NCI-H510A treated with DMSO at 0.1 percent for 48 hours (cell line): ENCODE results near the gene ASIC4.
A peak's percentile ranks its signal among the peaks of the same experiment; 100 is the strongest.

ENCODE experiments used
- DNase-seq: peaks from one replicate; lab custom pipeline; 2025; lab: John Stamatoyannopoulos, UW

The ASIC4 gene, protein sequence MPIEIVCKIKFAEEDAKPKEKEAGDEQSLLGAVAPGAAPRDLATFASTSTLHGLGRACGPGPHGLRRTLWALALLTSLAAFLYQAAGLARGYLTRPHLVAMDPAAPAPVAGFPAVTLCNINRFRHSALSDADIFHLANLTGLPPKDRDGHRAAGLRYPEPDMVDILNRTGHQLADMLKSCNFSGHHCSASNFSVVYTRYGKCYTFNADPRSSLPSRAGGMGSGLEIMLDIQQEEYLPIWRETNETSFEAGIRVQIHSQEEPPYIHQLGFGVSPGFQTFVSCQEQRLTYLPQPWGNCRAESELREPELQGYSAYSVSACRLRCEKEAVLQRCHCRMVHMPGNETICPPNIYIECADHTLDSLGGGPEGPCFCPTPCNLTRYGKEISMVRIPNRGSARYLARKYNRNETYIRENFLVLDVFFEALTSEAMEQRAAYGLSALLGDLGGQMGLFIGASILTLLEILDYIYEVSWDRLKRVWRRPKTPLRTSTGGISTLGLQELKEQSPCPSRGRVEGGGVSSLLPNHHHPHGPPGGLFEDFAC

GRCh38 chr2:219514196-219514761 lies at the start of gene ASIC4:
Gene ASIC4, plus strand, starts transcription at chr2:219514482. Its CDS starts 243 bp downstream, at chr2:219514725.
- no peak for DNase-seq

GRCh38 chr2:219465659-219466561 lies 48.4 kb upstream of the ASIC4 start:
- no peak for DNase-seq

DNA sequence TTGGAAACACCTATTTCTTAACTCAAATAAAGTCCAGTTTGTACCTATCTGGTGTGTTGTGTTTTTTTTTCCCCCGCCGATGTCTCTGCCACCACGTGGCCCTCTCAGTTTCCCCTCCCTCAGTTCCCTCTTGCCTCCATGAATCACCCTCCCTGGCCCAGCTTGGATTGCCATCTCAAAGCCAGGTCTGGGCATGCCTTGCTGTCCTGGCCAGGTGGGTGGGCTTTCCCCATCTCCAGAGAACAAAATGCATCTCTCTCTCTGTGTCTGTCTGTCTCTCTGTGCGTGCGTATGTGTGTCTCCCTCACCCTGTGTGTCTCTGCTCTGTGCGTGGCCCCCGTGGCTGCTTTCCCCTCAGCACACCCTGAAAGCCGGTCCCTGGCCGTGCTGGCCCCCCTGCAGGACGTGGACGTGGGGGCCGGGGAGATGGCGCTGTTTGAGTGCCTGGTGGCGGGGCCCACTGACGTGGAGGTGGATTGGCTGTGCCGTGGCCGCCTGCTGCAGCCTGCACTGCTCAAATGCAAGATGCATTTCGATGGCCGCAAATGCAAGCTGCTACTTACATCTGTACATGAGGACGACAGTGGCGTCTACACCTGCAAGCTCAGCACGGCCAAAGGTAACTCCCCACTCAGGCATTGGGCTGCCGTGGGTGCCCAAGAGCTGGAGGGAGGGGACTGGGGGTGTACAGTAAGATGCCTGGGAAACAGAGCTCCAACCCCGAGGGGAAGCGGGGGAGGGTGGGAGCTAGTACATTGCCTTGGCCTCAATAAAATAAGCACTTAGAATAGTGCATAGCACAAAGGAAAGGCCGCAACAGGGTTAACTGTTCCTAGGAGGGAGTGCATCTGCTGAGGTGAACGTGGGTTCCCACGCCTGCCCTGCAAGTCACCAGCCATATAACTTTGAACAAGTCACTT lies 47.2 kb upstream of the ASIC4 start:
- no peak for DNase-seq

- no peak for DNase-seq
Measured at GRCh38 chr2:219467736-219468075, 46.6 kb upstream of the ASIC4 start.

- no peak for DNase-seq
Measured at GRCh38 chr2:219468410-219469185, 45.7 kb upstream of the ASIC4 start.

GRCh38 chr2:219469186-219469724 lies 45.0 kb upstream of the ASIC4 start:
- DNase-seq, result no peak

- DNase-seq, result no peak
Measured at GRCh38 chr2:219470429-219470828, 43.9 kb upstream of the ASIC4 start.

DNA sequence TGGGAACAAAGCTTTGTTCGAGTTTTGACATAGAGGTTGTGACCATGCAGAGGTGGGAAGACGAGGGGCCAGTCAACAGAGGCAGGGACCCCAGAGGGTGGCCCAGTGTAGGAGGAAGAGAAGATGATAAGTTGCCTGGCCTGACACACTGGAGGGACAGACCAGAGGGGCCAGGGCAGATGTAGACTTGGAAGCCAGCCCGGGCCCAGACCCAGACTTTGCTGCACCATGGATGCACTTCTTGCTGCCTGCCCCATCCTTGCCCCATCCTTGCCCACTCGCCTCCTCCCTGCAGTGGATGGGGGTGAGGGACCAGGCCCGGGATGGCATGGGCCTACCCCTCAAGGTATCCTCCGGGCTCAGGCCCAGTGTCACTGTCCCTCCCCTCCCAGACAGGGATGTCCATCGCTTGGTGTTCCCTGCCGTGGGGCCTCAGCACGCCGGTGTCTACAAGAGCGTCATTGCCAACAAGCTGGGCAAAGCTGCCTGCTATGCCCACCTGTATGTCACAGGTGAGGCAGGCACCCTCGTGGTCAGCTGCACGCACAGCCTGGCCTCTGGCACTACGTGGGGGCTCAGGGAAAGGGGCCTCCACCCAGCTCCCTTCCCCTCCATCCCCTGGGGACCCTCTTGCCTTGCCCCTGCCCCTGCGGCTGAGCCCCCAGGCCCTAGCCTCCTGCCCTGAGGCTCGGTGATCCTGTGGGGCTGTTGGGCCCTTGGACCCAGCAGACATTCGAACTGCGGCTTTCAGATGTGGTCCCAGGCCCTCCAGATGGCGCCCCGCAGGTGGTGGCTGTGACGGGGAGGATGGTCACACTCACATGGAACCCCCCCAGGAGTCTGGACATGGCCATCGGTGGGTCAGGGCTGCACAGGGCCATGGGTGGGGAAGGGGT lies 42.6 kb upstream of the ASIC4 start:
- DNase-seq, result no peak

DNA sequence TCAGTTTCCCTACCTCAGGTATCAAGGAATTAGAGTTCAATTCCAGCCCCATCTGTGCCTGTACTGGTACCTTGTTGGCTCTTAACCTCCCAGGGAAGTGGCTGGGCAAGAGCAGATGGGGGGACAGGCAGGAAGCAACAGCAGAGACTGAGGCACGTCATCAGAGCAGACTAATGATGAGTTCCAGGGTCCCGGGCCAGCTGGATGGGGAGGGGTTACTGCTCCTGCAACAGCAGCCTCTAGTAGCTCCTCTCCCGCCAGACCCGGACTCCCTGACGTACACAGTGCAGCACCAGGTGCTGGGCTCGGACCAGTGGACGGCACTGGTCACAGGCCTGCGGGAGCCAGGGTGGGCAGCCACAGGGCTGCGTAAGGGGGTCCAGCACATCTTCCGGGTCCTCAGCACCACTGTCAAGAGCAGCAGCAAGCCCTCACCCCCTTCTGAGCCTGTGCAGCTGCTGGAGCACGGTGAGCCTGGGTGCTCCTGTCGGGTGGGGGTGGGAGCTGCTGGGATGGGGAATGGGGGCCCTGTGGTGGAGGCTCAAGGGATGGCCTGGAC lies 41.6 kb upstream of the ASIC4 start:
- no peak for DNase-seq

GRCh38 chr2:219473511-219473910 lies 40.8 kb upstream of the ASIC4 start:
- DNase-seq, result no peak

- no peak for DNase-seq
Measured at GRCh38 chr2:219474285-219475060, 39.8 kb upstream of the ASIC4 start.

GRCh38 chr2:219475278-219475677 lies 39.0 kb upstream of the ASIC4 start:
- DNase-seq, result no peak

DNA sequence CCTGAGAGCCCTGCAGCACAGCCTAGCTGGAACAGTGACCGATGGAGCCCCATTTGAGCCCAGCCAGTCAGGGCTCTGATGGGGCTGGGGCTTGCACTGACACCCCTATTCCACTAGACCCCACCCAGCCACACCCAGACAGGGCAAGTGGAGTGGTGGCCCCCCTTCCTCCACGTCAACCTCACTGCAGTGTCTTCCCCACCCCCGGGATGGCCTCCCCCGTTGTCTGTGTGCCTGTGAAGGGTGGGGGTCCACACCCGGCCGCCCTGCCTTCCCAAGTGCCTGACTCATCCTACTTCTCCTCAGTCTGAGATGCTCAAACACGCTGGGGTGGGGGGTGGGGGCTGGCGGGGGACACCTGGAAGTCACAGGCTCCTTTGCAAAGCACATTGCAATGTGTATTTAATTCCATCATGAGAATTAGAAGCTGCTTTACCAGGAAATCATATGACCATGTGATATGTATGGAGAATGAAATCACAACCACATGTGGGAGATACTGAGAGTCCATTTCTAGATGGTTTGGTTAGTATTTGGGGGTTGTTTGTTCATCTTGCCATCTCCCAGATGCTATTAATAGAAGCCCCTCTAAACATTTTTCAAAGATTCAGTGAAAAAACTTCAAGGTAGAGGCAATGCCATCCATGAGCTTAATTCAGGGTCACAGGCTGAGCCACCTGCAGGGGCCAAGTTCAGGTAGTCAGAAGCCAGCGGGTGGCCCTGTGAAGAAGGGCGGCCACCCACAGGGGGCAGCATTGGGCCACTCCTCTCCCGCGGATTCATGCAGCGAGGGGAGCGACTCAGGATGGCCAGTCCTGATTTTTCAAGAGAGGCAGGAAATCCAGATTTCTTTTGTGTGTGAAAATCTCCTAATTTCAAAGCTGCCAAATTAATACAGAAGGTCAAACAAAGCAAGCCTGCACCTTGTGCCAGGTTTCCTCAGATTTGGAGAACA lies 38.3 kb upstream of the ASIC4 start:
- peak; percentile 32 for DNase-seq

- DNase-seq, result no peak
Measured at GRCh38 chr2:219476652-219477151, 37.6 kb upstream of the ASIC4 start.

- DNase-seq, result no peak
Measured at GRCh38 chr2:219477179-219477578, 37.1 kb upstream of the ASIC4 start.

DNA sequence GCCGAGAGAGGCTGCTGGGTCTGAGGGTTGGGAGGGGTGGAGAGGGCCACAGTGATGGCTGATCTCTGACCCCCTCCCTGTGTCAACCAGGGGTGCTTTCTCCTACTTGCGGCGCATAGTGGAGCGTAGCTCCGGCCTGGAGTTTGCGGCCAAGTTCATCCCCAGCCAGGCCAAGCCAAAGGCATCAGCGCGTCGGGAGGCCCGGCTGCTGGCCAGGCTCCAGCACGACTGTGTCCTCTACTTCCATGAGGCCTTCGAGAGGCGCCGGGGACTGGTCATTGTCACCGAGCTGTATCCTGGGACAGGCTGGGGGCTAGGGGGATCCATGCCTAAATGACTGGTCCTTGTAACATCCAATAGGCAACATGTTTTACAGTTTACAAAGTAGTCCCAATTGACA lies 36.5 kb upstream of the ASIC4 start:
- DNase-seq, result no peak

DNA sequence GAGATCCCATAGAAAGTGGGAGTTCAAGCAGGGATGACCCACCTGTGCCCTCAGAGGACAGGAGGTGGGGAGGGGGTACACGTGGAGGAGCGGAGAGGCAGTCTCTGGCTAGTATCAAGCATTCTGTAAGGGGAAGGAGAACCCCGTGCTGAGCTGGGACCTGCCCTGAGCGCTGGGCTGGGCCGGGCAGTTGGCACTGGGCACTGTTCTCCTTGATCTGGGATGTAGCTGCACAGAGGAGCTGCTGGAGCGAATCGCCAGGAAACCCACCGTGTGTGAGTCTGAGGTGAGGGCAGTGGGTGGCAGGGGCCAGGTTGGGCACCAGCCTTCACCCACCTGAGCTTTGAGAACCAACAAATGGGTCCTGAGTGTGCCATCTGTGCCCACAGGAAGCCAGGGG lies 35.4 kb upstream of the ASIC4 start:
- DNase-seq, result no peak
